SHP77 (cell line): ENCODE data around the gene TIMM13.
A peak's percentile ranks its signal among the peaks of the same experiment; 100 is the strongest.
"Not testable (repeated sequence)": the region's sequence is repeated elsewhere in the genome, so short reads cannot be mapped to it uniquely, and the experiment has no call there.

Experiments
- DNase-seq, 2 experiments: peaks; one replicate each; lab custom pipeline; 2025; lab: John Stamatoyannopoulos, UW

TIMM13 gene

DNA sequence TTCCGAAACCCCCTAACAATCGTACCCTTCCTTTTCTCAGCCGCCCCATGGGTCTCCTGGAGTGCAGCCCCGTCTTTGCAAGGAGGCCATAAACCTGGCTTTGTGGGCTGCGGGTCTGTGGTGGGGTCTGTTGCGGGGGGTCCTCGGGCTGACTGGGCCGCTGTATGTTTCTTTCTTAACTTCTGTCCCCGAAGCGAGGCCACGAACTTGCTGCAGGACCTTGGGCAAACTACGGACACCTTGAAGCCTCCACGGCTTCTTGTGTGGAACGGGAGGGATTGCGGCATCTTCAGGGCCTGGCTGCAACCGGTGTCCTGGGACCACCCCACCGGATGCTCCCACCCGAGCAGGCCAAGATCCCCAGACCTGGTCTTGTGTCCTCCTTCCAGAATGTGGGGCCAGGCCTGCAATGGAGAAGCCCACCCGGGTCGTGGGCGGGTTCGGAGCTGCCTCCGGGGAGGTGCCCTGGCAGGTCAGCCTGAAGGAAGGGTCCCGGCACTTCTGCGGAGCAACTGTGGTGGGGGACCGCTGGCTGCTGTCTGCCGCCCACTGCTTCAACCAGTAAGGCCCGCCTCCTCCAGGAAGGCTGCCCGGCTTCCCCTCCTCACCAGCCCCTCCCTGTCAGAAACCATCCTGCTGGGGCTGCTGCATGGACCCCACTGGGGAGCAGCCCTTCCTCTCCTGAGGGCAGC lies 12.0 kb downstream of the TIMM13 start:
- DNase-seq, result no peak

- no peak for DNase-seq
Measured at GRCh38 chr19:2413629-2414028, 13.8 kb downstream of the TIMM13 start.

DNA sequence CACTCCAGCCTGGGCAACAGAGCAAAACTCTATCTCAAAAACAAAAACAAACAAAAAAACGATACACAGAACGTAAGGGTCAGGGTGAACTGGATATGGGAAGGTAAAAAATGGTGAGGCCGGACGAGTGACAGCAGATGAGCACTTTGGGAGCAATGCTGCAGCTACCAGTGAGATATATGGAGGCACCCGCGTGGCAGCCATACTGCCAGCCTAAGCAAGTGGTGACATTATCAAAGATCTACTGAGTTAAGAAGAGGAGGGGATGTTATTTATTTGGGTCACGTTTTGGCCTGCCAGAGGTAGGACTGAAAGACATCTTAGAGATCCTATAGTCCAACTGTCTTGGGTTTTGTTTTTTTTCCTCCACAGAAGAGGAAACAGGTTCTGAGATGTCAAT lies 14.2 kb downstream of the TIMM13 start:
- no peak for DNase-seq

DNA sequence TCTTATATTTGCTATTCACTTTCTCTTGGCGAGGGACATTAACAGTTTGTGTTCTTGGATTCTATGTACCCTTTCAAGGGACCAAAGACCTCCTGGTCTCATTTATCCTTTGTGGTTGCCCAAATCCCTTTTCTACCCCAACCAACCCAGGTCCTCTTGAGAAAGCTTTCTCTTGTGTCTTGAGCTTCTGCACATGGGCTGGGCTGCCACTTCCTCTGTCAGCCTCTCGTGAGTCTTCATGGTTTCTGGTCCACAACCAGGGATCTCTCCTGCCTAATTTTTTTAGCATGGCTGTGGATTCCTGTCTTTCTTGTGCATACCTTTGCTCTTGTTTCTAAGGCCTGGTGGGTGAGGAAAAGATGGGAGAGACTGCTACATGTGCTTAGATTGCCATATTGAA lies 14.9 kb downstream of the TIMM13 start:
- DNase-seq, result no peak

DNA sequence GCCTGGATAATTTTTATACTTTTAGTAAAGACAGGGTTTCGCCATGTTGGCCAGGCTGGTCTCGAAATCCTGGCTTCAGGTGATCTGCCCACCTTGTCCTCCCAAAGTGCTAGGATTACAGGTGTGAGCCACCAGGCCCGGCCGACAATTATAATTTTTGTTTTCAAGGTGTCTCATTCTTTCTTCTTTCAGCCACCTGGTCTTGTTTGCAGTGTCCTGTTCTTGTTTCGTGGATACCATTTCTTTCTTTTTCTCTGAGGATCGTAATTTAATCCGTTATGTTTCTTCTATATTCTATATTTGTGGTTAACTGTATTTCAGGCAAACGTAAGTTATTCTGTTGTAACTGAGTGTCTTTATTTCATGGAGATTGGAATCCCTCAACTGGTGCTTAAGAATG lies 15.7 kb downstream of the TIMM13 start:
- DNase-seq, result no peak

GRCh38 chr19:2410023-2410422 lies 17.4 kb downstream of the TIMM13 start:
- no peak for DNase-seq

- DNase-seq, result no peak
Measured at GRCh38 chr19:2409352-2409912, 18.0 kb downstream of the TIMM13 start.

DNA sequence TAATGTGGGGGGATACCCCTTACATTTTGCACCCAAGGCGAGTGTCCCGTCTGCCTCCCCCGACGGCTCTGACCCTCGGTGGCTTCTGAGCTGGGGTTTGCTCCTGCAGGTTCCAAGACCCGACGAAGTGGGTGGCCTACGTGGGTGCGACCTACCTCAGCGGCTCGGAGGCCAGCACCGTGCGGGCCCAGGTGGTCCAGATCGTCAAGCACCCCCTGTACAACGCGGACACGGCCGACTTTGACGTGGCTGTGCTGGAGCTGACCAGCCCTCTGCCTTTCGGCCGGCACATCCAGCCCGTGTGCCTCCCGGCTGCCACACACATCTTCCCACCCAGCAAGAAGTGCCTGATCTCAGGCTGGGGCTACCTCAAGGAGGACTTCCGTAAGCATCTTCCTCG lies 19.1 kb downstream of the TIMM13 start:
- DNase-seq, result no peak

DNA sequence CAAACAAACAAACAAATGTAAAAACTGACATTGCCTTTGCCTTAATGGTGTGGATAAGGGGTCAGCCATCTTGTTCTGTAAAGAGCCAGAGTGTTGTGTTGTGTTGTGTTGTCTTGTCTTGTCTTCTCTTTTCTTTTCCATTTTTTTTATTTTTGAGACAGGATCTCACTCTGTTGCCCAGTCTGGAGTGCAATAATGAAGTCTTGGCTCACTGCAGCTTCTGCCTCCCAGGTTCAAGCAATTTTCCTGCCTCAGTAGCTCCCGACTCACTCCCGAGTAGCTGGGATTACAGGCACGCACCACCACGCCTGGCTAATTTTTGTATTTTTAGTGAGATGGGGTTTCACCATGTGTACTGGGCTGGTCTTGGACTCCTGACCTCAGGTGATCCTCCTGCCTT lies 27.8 kb downstream of the TIMM13 start:
- no peak for DNase-seq

- DNase-seq, result no peak
Measured at GRCh38 chr19:2398735-2399305, 28.6 kb downstream of the TIMM13 start.

DNA sequence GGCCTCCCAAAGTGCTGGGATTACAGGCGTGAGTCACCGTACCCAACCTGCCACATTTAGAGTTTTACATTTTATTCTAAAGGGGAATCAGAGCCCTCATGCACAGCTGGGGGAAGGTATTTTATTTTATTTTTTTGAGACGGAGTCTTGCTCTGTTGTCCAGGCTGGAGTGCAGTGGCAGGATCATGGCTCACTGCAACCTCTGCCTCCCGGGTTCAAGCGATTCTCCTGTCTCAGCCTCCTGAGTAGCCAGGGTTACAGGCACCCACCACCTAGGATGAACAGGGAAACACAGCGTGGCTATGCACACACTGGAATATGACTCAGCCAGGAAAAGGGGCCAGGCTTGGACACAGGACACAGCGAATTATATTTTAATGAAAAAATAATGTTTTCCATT lies 30.2 kb downstream of the TIMM13 start:
- DNase-seq, result not testable (repeated sequence)

DNA sequence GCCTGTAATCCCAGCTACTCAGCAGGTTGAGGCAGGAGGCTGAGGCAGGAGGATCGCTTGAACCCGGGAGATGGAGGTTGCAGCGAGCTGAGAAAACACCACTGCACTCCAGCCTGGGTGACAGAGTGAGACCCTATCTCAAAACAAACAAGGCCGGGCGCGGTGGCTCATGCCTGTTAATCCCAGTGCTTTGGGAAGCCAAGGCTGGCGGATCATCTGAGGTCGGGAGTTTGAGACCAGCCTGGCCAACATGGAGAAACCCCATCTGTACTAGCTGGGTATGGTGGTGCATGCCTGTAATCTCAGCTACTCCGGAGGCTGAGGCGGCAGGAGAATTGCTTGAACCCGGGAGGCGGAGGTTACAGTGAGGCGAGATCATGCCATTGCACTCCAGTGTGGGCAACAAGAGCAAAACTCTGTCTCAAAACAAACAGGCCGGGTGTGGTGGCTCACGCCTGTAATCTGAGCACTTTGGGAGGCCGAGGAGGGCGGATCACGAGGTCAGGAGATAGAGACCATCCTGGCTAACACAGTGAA lies 32.0 kb downstream of the TIMM13 start:
- not testable (repeated sequence) for DNase-seq

DNA sequence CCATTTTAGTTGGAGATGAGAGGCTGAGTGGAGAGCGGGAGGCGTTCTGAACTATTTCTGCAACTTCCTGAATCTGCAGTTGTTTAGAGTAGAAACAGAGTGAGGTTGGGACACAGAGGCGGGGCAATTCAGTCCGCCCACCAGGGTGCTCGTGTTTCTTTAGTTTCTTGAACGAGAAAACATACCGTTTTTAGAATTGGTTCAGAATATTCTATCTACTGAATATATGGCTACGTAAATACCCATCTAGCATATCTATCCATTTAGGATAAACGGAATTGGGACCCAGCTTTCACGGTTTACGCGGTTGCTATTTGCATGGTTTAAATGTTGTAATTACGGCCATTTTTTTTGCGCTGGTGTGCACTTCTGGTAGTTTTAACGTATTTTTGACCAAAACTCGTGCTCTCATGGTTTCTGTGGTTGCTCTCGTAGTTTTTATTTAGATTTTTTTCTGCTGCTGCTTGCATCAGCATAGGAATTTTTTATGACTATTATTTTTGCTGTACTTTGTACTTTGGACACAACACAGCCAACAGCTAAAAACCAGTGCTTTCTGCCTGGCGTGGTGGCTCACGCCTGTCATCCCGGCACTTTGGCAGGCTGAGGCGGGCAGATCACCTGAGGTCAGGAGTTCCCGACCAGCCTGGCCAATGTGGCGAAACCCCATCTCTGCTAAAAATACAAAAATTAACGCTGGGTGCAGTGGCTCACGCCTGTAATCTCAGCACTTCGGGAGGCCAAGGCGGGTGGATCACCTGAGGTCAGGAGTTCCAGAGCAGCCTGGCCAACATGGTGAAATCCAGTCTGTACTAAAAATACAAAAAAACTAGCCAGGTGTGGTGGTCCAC lies 32.7 kb downstream of the TIMM13 start:
- no peak for DNase-seq

DNA sequence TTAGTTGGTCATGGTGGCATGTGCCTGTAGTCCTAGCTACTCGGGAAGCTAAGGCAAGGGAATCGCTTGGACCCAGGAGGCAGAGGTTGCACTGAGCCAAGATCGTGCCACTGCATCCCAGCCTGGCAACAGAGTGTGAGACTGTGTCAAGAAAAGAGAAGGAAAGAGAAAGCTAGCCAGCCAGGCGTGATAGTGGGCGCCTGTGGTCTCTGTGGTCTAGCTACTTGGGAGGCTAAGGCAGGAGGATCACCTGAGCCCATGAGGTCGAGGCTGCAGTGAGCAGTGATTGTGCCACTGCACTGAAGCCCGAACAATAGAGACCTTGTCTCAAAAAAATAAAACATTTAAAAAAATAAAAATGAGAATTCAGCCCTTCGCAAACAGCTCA lies 33.3 kb downstream of the TIMM13 start:
- DNase-seq, result no peak

DNA sequence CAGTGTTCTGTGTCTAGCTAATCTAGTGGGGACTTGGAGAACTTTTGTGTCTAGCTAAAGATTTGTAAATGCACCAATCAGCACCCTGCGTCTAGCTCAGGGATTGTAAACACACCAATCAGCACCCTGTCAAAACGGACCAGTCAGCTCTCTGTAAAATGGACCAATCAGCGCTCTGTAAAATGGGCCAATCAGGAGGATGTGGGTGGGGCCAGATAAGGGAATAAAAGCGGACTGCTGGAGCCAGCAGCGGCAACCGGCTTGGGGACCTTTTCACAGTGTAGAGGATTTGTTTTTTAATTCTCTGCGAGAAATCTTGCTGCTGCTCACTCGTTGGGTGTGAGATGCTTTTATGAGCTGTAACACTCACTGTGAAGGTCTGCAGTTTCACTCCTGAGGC lies 34.5 kb downstream of the TIMM13 start:
- DNase-seq, result not testable (repeated sequence)

- no peak for DNase-seq
Measured at GRCh38 chr19:2392366-2392765, 35.0 kb downstream of the TIMM13 start.

- peak; percentile 46 to 61 for DNase-seq
Measured at GRCh38 chr19:2391118-2391725, 36.2 kb downstream of the TIMM13 start.

GRCh38 chr19:2389594-2389993 lies 37.8 kb downstream of the TIMM13 start:
- no peak for DNase-seq

DNA sequence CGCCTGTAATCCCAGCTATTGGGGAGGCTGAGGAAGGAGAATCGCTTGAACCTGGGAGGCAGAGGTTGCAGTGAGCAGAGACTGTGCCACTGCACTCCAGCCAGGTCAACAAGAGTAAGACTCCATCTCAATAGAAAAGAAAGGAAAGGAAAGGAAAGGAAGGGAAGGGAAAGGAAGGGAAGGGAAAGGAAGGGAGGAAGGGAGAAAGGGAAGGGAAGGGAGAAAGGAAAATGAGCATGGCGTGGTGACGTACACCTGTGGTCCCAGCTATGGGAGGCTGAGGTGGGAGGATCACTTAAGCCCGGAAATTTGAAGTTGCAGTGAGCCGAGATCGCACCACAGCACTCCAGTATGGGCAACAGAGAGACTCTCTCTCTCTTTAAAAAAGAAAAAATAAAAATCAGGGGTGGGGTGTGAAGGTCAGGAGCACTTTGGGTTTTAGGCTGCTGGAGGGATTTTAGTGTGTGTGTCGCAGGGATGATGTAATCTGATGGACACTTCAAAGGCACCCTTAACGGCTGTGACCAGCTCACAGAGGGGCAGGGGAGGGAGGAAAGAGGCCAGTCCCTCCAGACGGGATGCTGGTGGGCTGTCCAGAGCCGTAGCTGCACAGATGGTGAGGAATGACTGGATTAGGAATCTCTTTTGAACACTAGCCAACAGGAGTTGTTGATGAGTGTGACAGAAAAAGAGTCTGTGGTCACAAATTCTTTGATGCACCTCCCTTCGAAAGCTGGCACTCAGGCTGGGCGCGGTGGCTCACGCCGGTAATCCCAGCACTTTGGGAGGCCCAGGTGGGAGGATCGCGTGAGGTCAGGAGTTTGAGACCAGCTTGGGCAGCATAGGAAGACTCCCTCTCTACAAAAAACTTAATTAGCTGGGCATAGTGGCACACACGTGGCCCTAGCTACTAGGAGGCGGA lies 39.8 kb downstream of the TIMM13 start:
- no peak for DNase-seq

GRCh38 chr19:2385053-2385721 lies 42.2 kb downstream of the TIMM13 start:
- DNase-seq, result peak; percentile 89 to 96
